Right lobe of liver (tissue), 4 donors: Measurements from ENCODE around the gene BICD2.

Experiments used
- CTCF ChIP-seq, 4 donors: fragments of 200-600 bp in 3 of 4; fragments of 450-650 bp in 1 of 4; IDR thresholded peaks; one replicate each; pipeline versions ENCODE4 v1.5.1 to v1.8.0; 2016 to 2022; ENCODE audit warnings: antibody characterized with exemption in 4 of 4, mild to moderate bottlenecking in 2 of 4
- POLR2A ChIP-seq: fragments of 450-650 bp; IDR thresholded peaks from one replicate; pipeline ENCODE4 v1.6.1; 2017; ENCODE audit warnings: antibody characterized with exemption, mild to moderate bottlenecking
- donor health status: DM: no; HTN: no; CAD: no.
- donor health status: DM: no; HTN: no; CAD: no.
- donor health status: DM: no; HTN: yes; CAD: no.

DNA sequence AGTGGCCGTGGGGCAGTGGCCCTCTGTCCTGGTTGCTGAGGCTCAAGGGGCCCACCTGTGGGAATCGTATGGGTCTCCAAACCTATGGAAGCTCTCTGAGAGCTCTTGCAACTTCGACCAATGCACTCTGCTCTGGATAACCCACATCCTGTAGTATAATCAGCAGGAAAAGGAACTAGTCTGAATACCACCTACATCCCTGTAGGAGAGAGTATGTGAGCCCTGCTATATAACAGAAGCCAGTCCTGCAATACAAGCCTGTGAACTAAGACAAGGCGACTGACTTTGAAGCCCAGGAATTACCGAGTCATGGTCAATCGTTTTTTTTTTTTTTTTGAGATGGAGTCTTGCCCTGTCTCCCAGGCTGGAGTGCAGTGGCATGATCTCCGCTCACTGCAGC is 29.8 kb upstream of the BICD2 start:
- no peak for TF ChIP-seq POLR2A
- no peak for TF ChIP-seq CTCF (IDR thresholded peaks at IDR 0.05)
